Esophagus squamous epithelium (tissue), 5 donors: ENCODE measurements around the gene ALPL. TPM values are rescaled to one million over a fixed set of nuclear protein-coding genes. Genes with fewer than 3 reads are reported as not detected.

Experiments
- DNase-seq: peaks from one replicate; lab custom pipeline; 2025; lab: John Stamatoyannopoulos, UW
- H3K27ac ChIP-seq, 4 donors: fragments of 200-600 bp; sonication (generic); one replicate each; pipeline ENCODE4 v1.5.1; 2016 to 2019; ENCODE audit warnings: mild to moderate bottlenecking in 1 of 4
- H3K27me3 ChIP-seq, 4 donors: fragments of 200-600 bp; sonication (generic); 1 replicate in 3 of 4; 2 replicates in 1 of 4; pipeline versions ENCODE4 v1.5.1 to v1.6.0; 2017 to 2021; ENCODE audit warnings: antibody characterized with exemption in 1 of 4
- H3K36me3 ChIP-seq, 3 donors: fragments of 200-600 bp; sonication (generic); one replicate each; pipeline ENCODE4 v1.5.1; 2016 to 2019
- H3K4me1 ChIP-seq, 3 donors: fragments of 200-600 bp; sonication (generic); one replicate each; pipeline ENCODE4 v1.5.1; 2017 to 2019
- H3K4me3 ChIP-seq, 4 donors: fragments of 200-600 bp; sonication (generic); 1 replicate in 3 of 4; 2 replicates in 1 of 4; pipeline ENCODE4 v1.5.1; 2016 to 2019; ENCODE audit warnings: mild to moderate bottlenecking in 2 of 4, moderate library complexity in 1 of 4
- H3K9me3 ChIP-seq, 3 donors: fragments of 200-600 bp; sonication (generic); one replicate each; pipeline ENCODE4 v1.5.1; 2016 to 2019
- CTCF ChIP-seq, 6 experiments: fragments of 450-650 bp in 4 of 6; fragments of 200-600 bp in 2 of 6; sonication (generic) in 2 of 6; IDR thresholded peaks; one replicate each; pipeline ENCODE4 v1.5.1; 2016 to 2019; ENCODE audit warnings: antibody characterized with exemption in 6 of 6, mild to moderate bottlenecking in 4 of 6, moderate library complexity in 4 of 6
- POLR2A ChIP-seq, 4 donors: fragments of 450-650 bp; IDR thresholded peaks; one replicate each; pipeline ENCODE4 v1.6.1; 2017; ENCODE audit warnings: antibody characterized with exemption in 4 of 4, mild to moderate bottlenecking in 4 of 4, moderate library complexity in 3 of 4
- WGBS, 2 donors: methylation state at CpG; one replicate each; pipeline ENCODE4 v1.1.5; 2018; 5-methylcytosine and 5-hydroxymethylcytosine counted together
- intact Hi-C: fragments of 100-400 bp; cut with DNase I; formaldehyde crosslinking; loops from one replicate; pipeline ENCODE4 v1.15.0; 2022
- total RNA-seq, 4 donors: library from RNA; depleted of rRNA; stranded (reverse); fragments of >200 nt; gene quantifications; one replicate each; pipeline ENCODE4 v1.1.0, GENCODE V29; 2016
- donor health status: DM: yes; HTN: yes; CAD: no.

ALPL gene
- total RNA-seq, 4 donors from 2014 or later, result 3.2 to 6.4 (median 4.7) TPM

DNA sequence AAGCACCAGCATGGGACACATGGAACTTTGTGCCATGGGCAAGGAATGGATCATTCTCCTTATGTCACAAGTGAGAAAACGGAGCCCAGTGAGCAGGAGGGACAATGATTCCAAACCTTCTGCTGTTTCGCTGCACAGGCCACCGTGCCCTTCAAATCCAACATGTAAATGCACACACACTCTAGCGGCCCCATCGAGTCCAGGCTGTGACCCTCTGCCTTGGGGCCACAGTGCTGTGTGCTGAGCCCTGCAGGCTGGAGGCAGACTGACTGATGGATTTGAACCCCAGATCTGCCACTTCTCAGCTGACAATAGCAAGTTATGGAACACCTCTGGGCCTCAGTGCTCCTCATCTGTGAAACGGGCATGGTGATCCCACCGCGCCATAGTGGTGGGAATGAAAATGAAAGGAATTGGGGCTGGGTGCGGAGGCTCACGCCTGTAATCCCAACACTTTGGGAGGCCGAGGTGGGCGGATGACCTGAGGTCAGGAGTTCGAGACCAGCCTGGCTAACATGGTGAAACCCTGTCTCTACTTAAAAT, 63.6 kb downstream of the ALPL start:
- intact Hi-C loops, result no loop called here

DNA sequence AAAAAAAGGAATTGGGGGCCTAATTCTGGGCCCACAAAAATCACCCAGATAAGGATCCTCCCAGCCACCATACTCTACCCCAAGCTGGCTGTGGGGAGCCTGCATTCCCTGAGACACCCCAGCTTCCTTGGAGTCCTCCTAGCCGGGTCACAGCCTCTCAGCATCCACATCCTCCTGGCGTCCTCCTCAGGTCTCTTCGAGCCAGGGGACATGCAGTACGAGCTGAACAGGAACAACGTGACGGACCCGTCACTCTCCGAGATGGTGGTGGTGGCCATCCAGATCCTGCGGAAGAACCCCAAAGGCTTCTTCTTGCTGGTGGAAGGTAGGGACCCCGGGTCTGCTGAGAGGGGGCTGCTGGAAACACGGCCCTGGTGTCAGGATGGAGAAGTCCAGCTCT, 64.3 kb downstream of the ALPL start:
- DNase-seq, result no peak
- intact Hi-C loops, result no loop called here
- peaks cover 0 to 45% (median 0%) of the 10 kb centered on the region in 4 donors for H3K27me3 ChIP-seq
- TF ChIP-seq CTCF (IDR thresholded peaks at IDR 0.05) (no peak), POLR2A (IDR thresholded peaks at IDR 0.05) (no peak)
- H3K36me3 ChIP-seq, result no peaks in the 10 kb centered on the region
- H3K9me3 ChIP-seq, result peaks cover 0 to 3% (median 0%) of the 10 kb centered on the region in 3 donors
- no peak overlapping the region for H3K4me3 ChIP-seq
- H3K4me1 ChIP-seq, result peaks cover 0 to 18% (median 12%) of the 10 kb centered on the region in 3 donors
- WGBS, 2 donors, result 38 to 68% methylated on average over 3 to 9 of the region's 11 CpGs
- no peak overlapping the region for H3K27ac ChIP-seq

More for the DNA sequence above, 63.6 kb downstream of the ALPL start:
- Histone ChIP-seq H3K36me3 (no peaks in the 10 kb centered on the region), H3K4me3 (no peak overlapping the region), H3K4me1 (peaks cover 0 to 18% (median 12%) of the 10 kb centered on the region in 3 donors), H3K27me3 (peaks cover 0 to 41% (median 0%) of the 10 kb centered on the region in 4 donors), H3K27ac (no peak overlapping the region), H3K9me3 (peaks cover 0 to 3% (median 0%) of the 10 kb centered on the region in 3 donors)
- TF ChIP-seq POLR2A (IDR thresholded peaks at IDR 0.05), result no peak
- TF ChIP-seq CTCF (IDR thresholded peaks at IDR 0.05), result no peak
- DNase-seq, result no peak
- 82 to 88% methylated on average over 8 to 13 of the region's 13 CpGs for WGBS, 2 donors

GRCh38 chr1:21573971-21574465, 64.8 kb downstream of the ALPL start:
- H3K4me1 ChIP-seq, result peaks cover 0 to 18% (median 12%) of the 10 kb centered on the region in 3 donors
- no peaks in the 10 kb centered on the region for H3K36me3 ChIP-seq
- WGBS, 2 donors, result 0 to 13% methylated on average over 3 to 11 of the region's 11 CpGs
- TF ChIP-seq CTCF (IDR thresholded peaks at IDR 0.05), result peak in 5 of 6 experiments; percentile 32 to 59 (median 45)
- no peak for TF ChIP-seq POLR2A (IDR thresholded peaks at IDR 0.05)
- DNase-seq, result no peak
- H3K27me3 ChIP-seq, result peaks cover 0 to 45% (median 0%) of the 10 kb centered on the region in 4 donors
- peaks cover 0 to 3% (median 0%) of the 10 kb centered on the region in 3 donors for H3K9me3 ChIP-seq
- no peak overlapping the region for H3K4me3 ChIP-seq
- H3K27ac ChIP-seq, result peak overlapping the region in 2 of 4 donors; percentile 76 to 77
- intact Hi-C loops, result no loop called here

GRCh38 chr1:21574466-21575151, 65.4 kb downstream of the ALPL start:
- Histone ChIP-seq H3K27ac (peak overlapping the region; percentile 42 to 77 (median 66)), H3K27me3 (peaks cover 0 to 45% (median 0%) of the 10 kb centered on the region in 4 donors), H3K36me3 (no peaks in the 10 kb centered on the region), H3K4me3 (peak overlapping the region in 1 of 4 donors; percentile 42), H3K4me1 (peaks cover 0 to 21% (median 12%) of the 10 kb centered on the region in 3 donors), H3K9me3 (peaks cover 0 to 3% (median 0%) of the 10 kb centered on the region in 3 donors)
- intact Hi-C loops, result no loop called here
- DNase-seq, result no peak
- TF ChIP-seq CTCF (IDR thresholded peaks at IDR 0.05), result peak in 1 of 6 experiments; percentile 11
- TF ChIP-seq POLR2A (IDR thresholded peaks at IDR 0.05), result no peak
- WGBS, 2 donors, result 7 to 34% methylated on average over 4 to 18 of the region's 31 CpGs
